HG02642 (cell line): Measurements from ENCODE around the gene CHMP6.

Experiments used
- ATAC-seq: cut with Tn5 transposase; IDR thresholded peaks from one replicate; pipeline ENCODE4 v1.9.1; 2021; ENCODE audit warnings: mild to moderate bottlenecking; ENCODE audit not compliant: unreplicated experiment, poor library complexity

Gene CHMP6

DNA sequence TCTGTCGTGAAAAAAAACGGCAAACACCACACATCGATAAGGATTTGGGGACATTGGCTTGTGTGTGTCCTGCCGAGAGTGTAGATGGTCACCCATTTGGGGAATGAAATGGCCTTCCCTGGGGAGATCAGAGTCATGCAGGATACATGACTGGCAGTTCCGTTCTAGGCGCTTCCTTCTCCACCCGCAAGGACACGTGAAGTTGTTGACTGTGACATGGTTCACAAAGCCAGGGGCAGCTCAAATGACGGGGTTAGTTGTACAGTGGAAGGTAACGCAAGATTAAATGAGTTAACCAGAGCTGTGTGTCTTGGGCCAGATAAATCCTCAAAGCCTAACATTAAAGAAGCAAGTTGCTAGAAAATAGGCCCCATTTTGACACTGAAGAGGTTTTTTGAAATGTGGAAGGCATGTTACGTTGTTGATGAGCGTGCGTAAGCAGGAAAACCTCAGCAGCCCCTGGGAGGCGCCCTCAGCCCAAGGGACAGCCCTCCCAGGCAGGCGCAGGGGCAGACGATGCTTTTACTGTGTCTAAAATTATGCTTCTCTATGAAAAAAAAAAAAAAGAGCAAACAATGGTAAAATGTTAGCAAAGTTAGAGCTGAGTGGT, 35.9 kb upstream of the CHMP6 start:
- ATAC-seq = no peak

DNA sequence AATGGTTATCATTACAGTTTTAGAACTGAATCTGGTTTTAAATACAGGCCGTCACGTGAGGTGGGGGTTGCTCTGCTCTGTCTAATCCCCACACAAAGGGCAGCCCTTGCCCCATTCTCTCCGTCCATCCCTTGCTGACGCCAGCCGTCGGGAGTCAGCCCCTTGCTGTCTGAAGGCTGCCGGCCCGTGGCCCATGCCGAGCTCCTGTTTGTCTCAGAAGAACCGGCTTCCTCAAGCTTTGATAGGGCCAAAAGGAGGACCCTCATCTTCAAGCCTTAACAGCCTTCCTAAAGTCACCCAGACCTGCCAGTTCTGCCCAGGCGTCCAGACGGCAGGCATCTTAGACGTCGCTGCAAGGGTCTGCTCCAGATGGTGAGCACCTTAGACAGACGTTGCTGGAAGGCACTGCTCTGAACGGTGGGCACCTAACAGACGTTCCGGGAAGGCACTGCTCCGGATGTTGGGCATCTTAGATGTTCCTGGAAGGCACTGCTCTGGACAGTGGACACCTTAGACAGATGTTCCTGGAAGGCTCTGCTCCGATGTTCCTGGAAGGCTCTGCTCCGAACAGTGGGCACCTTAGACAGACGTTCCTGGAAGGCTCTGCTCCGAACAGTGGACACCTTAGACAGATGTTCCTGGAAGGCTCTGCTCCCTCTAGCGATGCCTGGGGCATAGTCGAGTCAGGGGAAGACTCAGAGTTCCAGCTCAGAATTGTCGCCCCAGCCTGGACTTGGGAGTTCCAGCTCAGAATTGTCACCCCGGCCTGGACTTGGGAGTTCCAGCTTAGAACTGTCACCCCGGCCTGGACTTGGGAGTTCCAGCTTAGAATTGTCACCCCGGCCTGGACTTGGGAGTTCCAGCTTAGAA, 35.1 kb upstream of the CHMP6 start:
- ATAC-seq = no peak

DNA sequence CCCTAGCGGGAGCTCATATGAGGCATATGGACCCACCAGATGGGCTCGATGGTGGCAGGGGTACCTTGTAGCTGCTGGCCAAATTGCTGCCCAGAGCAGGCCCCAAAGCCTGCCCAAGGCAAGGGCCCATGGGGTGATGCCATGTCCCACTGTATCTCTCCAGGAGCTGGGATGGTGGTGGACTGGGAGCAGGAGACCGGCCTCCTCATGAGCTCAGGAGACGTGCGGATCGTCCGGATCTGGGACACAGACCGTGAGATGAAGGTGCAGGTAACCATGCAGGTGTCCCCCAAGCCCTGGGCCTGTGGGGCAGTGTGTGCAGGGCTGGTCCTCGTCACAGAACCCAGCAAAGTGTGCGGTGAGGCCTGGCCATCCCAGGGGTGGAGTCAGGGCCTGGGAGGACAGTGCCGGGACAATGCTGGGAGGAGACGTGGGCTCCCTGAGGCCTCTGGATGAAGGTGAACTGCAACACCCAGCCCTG, 34.1 kb upstream of the CHMP6 start:
- ATAC-seq = no peak

DNA sequence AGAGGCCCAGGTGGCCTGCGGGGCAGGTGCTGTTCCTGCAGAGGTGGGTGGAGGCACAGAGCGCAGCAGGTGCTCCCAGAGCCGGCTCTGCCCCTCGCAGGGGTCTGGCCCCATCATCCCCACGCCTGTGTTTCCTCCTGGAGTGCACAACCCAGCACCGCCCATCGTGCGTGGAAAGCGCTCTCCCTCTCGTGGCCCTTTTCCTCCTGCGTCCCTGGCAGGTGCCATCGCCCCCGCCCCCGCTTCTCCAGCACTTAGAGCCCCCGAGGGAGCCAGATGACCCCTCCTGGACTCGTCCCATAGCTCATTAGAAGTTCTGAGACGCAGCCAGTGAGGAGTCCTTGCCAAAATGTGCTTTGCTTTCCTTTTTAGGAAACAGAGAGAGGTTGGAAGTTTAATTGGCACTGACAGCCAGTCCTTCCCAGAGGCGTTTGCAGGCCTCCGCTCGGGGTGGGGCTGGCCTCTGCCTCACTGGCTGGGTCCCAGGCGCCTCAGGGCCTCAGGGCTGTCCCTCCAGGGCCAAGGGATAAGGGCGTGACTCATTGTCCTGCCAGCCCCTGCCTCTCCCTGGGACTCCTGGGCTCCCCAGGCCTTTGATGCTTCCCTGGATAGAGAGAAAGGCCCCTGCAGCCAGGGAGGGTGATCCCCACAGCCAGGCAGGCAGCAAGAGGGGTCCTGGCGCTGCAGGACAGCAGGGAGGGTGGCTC, 32.2 kb upstream of the CHMP6 start:
- no peak for ATAC-seq

DNA sequence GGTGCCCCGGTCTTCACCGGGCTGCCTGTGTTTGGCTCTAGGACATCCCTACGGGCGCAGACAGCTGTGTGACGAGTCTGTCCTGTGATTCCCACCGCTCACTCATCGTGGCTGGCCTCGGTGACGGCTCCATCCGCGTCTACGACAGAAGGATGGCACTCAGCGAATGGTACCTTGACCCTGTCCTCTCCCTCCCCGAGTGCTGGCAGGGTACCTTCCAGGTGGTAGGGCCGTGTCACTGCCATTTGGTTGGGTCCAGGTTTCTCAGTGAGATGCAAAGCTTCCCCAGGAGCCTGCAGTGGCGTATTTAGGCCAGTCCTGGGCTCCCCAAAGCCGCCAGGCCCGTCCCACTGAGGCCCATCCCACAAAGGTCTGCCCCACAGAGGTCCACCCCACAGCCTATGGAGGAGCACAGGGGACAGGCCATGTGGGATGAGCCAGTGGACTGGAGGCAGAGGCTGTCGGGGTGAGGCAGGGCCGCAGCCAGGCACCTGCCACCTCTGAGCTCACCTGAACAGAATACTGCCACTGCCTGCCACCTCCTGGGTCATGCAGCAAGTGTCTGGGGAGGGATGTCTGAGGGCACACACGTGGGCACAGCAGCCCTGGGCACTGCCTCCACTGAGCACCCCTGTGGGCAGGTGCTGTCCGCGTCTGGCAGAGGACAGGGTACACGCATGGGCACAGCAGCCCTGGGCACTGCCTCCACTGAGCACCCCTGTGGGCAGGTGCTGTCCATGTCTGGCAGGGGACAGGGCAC, 31.4 kb upstream of the CHMP6 start:
- no peak for ATAC-seq

DNA sequence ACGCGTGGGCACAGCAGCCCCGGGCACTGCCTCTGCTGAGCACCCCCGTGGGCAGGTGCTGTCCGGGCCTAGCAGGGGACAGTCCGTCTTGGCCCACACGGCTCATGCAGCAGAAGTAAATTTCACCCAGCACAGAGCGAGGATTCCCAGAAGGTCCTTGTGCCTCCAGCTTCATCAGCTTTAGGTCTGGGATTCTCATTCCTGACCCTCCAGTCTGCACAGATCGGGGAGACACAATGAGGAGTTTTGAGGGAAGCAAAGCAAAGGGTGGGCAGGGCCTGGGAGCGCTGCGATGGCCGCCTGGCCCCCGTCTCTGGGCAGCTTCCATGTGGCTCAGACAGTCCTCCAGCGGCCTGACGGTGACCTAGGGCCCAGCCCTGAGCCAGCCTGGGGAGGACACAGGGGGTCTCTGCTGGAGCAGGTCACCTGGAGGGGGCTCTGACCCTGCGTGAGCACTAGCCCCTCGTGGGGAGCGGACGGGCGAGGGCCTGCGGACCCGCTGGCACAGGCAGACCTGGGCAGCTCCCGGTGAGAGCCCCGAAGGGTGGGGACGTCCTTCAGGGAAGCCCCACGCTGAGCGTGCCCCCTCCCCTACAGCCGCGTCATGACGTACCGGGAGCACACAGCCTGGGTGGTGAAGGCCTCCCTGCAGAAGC, 30.7 kb upstream of the CHMP6 start:
- ATAC-seq = no peak

DNA sequence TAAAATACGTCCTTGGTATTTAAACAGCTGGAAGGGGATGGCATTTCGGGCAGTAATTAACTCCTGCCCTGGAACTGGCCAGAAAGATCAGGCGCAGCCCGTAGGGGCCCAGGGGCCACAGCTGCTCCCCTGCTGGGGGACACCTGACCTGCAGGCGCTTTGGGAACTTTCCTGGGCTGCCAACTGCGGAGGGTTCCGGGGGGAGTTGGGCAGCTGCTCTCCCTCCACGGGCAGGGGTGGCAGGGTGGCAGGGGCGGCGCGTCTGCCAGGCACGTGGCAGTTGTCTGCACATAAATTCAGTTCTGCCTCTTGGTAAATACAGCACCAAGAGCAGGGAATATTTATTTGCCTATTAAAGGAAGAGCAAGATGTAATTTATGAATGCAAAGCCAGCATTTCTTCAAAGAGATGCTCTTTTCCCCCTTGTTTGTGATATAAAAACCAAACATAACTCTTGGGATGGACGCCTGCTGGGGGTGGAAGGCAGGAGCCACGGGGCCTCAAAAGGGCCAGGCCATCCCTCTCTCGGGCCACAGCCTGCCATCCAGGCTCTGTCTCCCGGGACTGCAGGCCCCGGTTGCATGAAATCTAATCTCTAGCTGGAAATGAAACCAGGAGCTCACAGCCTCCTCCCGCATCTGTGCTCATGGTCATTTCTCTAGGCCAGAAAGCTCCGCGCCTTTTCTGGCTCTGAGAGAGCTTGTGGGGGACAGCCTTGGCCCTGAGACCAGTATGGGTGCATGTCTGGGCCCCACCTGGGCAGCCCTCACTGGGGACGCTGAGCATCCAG, 29.9 kb upstream of the CHMP6 start:
- no peak for ATAC-seq

DNA sequence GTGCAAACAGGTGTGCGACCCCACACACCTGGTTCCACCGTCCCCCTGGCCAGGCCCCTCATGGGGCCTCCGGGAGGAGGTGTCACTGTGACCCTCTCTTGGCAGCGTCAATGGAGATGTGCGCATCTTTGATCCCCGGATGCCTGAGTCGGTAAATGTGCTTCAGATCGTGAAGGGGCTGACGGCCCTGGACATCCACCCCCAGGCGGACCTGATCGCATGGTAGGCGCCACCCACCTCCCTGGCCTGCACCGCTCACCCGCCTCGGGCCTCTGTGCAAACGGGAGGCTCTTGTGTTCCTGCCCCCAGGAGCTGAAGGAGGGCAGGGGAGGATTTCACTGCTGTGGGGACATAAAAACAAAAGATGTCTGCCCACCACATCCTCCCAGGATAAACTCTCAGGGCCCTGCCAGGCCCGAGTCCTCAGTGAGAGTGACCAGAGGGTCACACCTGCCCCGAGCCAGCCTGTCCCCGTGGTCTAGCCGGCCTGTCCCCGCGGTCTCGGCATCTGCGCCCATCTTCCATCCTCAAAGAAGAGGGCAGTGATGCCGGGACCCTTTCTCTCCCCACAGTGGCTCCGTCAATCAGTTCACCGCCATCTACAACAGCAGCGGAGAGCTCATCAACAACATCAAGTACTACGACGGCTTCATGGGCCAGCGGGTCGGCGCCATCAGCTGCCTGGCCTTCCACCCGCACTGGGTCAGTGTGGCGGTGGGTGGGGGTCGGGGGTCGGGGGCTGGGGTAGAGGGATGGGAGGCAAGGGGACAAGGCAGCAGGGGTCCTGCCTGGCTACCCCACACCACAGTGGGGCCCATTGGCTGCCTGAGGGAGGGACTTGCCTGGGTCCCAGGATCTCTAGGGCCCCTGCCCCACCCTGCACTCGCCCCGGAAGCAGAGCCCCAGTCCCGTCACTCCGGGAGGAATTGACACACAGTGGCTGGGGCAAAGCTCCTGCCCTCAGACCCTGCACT, 29.0 kb upstream of the CHMP6 start:
- no peak for ATAC-seq

DNA sequence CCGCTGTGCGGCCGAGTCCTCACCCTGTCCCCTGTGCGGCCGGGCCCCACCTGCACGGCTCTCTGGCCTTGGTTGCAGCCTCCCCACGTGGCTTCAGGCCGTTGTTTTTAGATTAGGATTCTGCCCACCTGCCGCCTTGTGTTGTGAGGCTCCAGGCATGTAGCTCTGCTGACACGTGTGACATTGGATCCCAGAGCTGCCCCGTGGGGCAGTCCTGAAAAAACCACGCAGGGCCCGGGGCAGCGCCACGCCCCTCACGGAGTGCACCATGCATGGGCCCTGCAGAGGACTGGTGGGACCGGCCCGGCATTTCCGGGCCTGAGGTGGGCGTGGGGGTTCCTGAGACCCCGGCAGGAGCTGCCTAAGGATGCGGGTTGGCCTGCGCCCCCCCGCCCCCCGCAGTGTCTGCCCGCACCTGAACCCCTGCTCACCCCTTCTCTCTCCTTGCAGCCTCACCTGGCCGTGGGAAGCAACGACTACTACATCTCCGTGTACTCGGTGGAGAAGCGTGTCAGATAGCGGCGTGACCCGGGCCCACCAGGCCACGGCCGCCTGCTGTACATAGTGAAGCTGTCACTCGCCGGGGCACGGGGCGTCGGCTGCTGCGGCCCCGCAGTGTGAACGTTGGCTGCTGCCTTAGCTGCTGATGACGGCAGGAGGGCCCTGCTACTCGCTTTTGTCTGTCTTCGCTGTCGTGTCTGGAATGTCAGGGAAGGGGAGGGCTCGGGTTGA, 27.7 kb upstream of the CHMP6 start:
- no peak for ATAC-seq

DNA sequence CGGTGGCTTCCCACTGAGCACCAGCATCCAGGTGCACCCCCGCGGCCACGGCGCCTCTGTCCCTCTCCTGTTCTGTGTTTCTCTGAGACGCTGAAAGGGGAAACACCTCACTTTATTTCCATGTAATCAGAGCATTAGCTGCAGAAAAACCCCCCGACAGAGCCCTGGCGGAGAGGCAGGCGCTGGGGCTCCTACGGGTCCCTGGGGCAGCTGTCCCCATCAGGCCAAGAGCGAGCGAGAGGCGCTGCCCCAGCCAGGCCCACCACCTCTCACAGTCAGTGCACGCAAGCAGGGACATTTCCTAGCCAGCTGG, 27.1 kb upstream of the CHMP6 start:
- ATAC-seq = no peak

DNA sequence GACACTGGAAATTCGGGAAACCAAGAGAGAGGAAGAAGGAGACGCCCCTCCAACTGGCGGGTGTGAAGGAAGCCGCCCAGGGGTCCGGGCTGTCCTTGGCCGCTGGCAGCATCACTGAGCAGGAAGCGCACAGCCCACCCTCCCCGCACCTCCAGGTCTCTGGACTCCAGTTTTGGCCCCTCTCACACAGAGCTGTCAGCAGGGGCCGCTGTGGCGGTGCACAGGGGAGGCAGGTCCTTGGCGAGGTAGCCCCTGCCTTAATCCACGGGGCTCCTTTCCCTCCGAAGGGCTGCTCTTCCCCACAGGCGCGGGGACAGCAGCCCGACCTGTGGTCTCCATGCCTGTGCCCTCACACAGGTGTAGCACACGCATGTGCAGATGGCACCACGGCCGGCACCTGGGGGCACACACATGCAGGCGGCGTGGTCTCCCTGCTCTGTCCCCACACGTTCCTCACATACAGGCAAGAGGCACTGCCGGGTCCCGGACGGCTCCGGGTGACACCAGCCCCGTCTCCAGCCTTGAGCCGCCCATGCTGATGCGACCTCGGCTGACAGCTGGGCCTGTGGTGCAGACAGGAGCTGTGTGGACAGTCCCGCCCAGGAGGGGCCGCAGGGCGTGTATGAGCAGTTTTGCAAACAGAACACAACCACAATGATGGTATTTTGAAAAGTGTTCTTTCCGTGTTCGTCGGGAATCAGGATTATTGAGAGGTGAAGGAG, 26.6 kb upstream of the CHMP6 start:
- no peak for ATAC-seq

DNA sequence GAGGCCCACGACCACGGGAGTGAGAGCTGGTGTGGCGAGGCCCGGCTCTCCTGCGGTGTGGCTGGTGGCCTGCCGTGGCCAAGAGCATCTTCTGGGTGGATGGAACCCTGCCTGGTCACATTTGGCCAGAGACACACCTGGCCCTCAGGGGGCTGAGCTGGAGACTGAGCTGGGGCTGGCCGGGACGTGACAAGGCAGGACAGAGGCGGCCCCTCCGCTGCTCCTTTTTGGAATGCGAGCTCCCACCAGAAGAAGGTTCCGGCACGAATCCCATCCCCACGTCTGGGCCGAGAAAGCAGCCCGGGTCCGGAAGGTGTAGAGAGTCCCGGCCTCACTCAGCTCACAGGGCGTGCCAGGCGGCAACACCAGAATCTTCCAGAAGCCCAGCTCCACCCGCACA, 26.0 kb upstream of the CHMP6 start:
- ATAC-seq = no peak

DNA sequence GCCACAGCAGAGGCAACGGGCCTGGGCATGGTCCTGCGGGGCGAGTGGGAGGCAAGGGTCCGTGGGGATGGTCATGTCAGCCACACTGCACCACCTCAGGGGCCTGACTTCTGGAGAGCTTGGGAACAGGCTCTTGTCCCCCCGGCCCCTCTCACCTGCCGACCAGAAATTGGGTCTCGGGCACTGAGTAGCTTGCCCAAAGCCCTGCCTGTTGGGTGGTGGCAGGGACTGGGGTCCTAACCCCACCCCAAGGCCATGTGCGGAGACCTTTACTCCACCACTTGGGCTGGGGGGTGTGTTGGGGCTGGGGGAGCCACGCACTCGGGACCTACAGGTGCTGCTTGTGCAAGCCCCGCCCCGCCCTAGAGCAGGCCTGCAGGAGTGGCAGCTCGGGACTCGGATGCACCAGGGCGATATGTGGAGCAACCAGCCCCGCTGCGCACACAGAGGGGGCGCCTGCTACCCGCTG, 24.2 kb upstream of the CHMP6 start:
- no peak for ATAC-seq

DNA sequence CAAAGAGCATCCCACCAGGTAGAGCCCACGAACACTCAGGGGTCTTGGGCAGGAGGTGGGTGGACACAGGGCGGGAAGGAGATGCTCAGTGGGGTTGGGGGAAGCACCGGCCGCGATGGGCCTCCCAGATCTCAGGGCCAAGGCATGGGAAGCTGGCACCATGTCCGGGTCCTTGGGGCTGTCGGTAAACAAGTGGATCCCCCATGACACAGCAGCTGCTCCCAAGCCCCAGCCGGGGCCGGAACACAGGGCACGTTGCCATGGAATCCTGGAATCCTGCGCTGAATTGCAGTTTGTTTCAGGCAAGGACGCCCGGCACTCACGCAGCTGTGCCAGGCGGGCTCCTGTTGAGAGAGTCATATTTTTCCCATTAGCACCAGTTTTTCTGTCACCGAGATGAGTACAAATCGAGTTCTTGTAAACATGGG, 23.0 kb upstream of the CHMP6 start:
- ATAC-seq = no peak

DNA sequence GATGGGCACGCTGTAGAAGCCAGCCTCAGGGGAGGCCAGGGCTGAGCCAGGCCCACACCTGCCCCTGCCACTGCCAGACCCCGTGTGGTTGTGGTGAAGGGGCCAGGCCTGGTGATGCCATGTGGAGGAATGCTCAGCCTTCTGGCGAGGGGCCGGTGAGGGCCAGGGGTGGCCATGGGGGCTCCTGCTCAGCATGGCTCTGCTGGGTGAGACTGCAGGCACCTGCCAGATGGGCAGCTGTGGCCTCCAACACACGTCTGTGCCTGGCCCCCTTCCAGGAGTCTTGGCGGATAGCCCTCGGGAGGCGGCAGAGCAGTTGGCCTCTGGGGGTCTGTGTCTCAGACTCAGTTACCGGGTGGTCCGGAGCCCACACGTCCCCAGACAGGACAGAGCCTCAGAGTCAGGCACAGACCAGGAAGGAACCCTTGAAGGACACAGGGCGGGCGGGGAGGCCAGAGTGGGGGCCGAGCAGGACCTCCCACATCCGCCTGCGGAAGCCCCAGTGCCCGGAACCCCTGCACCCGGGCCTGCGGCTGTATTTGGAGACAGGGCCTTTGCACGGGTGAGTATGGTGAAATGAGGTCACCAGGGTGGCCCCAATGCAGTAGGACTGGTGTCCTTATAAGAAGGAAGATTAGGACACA, 22.5 kb upstream of the CHMP6 start:
- no peak for ATAC-seq

DNA sequence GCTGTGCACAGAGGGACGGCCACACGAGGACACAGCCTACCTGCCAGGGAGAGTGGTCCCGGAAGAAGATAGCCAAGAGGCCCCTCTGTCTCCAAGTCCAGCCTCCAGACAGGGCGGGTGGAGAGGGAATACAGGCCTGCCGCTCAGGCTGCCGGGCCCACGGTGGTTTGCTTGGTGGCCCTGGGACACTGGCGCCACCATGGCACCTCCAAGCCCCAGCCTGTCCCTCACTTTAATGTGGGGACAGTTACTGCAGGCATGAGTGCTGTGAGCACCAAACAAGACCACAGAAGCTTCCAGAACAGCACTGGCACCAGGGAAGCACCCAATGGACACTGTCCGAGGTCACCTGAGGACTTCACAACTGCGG, 22.0 kb upstream of the CHMP6 start:
- no peak for ATAC-seq
